Measurements from ENCODE around the gene FAM153A.
"Not testable (repeated sequence)": the region's sequence is repeated elsewhere in the genome, so short reads cannot be mapped to it uniquely, and the experiment has no call there.

The FAM153A gene

GRCh38 chr5:177723831-177724485 is 58.7 kb downstream of the FAM153A start:
- not testable (repeated sequence) for DNase-seq

GRCh38 chr5:177722829-177723228 is 59.9 kb downstream of the FAM153A start:
- not testable (repeated sequence) for DNase-seq

- not testable (repeated sequence) for DNase-seq
Observed at GRCh38 chr5:177719989-177720388, 62.7 kb downstream of the FAM153A start.

- not testable (repeated sequence) for DNase-seq
Observed at GRCh38 chr5:177715423-177715822, 67.3 kb downstream of the FAM153A start.

- not testable (repeated sequence) for DNase-seq
Observed at GRCh38 chr5:177696100-177696499, 86.6 kb downstream of the FAM153A start.

- not testable (repeated sequence) for DNase-seq
Observed at GRCh38 chr5:177695356-177695930, 87.3 kb downstream of the FAM153A start.

- DNase-seq: not testable (repeated sequence)
Observed at GRCh38 chr5:177694518-177694835, 88.2 kb downstream of the FAM153A start.

GRCh38 chr5:177693671-177694517 is 88.8 kb downstream of the FAM153A start:
- not testable (repeated sequence) for DNase-seq

- DNase-seq: not testable (repeated sequence)
Observed at GRCh38 chr5:177692969-177693368, 89.7 kb downstream of the FAM153A start.

- not testable (repeated sequence) for DNase-seq
Observed at GRCh38 chr5:177692507-177692906, 90.2 kb downstream of the FAM153A start.

- DNase-seq: not testable (repeated sequence)
Observed at GRCh38 chr5:177689011-177689610, 93.6 kb downstream of the FAM153A start.

- not testable (repeated sequence) for DNase-seq
Observed at GRCh38 chr5:177688091-177688490, 94.6 kb downstream of the FAM153A start.

- not testable (repeated sequence) for DNase-seq
Observed at GRCh38 chr5:177681920-177682319, 100.8 kb downstream of the FAM153A start.
